Stimulated activated CD8-positive, alpha-beta memory T cell treated with anti-CD3 and anti-CD28 coated beads, Interleukin-15, amount 100 ng/mL, for 24 hours (primary cell): ENCODE data around the gene CPA1.

Experiments
- DNase-seq: peaks from one replicate; pipeline ENCODE4 v3.0.0-alpha.2; 2020; ENCODE audit warnings: low read depth

The CPA1 gene

GRCh38 chr7:130394421-130395195 lies 14.3 kb downstream of the CPA1 start:
- no peak for DNase-seq

DNA sequence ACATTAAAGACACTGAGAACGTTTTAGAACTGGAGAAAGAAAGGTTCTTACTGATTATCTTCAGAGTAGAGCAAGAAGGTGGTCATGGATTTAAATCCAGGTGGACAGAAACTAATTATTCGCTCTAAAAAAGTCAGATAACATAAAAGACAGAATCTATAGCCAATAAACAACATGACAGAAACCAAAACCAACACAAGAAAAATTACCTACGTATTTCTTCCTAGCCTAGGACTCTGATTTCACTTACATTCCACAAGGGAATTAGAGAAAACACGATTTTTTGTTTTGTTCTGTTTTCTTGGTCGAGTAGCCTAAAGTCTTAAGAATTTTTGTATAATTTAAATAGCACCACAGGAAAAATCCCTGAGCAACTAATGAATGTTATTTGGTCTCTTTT lies 15.1 kb downstream of the CPA1 start:
- no peak for DNase-seq

GRCh38 chr7:130396109-130396508 lies 15.8 kb downstream of the CPA1 start:
- DNase-seq: no peak

GRCh38 chr7:130397051-130397757 lies 16.9 kb downstream of the CPA1 start:
- no peak for DNase-seq

GRCh38 chr7:130397758-130398073 lies 17.4 kb downstream of the CPA1 start:
- no peak for DNase-seq

DNA sequence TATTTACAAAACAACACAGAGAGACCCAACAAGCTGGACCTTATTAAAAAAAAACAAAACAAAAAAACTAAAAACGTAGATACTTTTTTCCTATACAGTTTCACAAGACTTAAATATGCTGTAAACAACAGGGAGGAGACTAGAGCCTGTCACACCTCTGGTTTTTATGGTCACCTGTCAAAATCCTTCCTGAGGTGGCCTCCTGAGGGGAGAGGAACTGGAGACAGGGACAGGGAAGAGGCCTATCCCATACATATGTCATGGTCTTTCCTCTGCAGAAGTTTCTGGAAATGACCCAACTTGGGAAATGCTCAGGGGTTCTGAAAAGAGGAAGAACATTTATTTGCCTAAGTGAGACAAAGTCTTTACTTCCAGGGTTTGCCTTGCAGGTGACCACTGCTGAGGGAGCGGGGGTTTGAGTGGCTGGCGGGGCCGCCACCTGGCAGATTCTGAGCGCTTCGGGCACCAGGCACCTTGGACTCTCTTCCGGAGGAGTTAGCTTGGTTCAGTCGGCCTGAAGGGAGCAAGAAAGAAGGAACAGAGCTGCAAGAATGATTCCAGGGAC lies 18.3 kb downstream of the CPA1 start:
- no peak for DNase-seq

- DNase-seq: no peak
Observed at GRCh38 chr7:130400120-130400572, 19.9 kb downstream of the CPA1 start.

GRCh38 chr7:130401101-130401500 lies 20.8 kb downstream of the CPA1 start:
- DNase-seq: no peak

GRCh38 chr7:130401578-130401977 lies 21.3 kb downstream of the CPA1 start:
- no peak for DNase-seq

- no peak for DNase-seq
Observed at GRCh38 chr7:130405003-130405402, 24.7 kb downstream of the CPA1 start.

DNA sequence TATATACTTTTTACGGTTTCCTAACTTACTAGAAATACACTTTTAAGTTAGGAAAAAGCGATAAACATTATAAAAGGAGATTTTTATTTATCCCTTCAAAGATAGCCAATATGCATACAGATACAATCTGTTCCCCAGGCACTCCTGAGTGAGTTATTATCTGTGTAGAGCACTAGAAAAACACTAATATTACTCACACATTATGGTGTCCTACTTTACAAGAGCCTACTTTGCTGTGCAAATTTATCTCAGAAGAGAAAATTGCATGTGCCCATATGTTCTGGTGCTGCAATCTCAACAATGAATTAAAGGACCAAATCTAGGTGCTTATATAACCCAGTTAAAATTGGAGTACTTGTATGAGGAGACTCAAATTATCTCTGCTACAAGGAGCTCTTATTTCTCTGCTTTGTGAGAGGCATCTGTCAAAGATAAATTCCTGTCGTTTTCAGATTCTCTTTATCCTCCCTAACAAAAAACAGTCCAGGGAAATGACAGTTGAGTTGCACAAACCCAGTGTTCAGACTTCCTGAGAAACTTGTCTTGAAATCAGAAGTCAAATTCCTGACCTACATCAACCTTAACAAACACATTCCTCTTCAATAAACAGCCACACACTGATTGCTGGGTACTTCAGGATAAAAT lies 28.9 kb downstream of the CPA1 start:
- DNase-seq: no peak

GRCh38 chr7:130409712-130410072 lies 29.4 kb downstream of the CPA1 start:
- DNase-seq: no peak

DNA sequence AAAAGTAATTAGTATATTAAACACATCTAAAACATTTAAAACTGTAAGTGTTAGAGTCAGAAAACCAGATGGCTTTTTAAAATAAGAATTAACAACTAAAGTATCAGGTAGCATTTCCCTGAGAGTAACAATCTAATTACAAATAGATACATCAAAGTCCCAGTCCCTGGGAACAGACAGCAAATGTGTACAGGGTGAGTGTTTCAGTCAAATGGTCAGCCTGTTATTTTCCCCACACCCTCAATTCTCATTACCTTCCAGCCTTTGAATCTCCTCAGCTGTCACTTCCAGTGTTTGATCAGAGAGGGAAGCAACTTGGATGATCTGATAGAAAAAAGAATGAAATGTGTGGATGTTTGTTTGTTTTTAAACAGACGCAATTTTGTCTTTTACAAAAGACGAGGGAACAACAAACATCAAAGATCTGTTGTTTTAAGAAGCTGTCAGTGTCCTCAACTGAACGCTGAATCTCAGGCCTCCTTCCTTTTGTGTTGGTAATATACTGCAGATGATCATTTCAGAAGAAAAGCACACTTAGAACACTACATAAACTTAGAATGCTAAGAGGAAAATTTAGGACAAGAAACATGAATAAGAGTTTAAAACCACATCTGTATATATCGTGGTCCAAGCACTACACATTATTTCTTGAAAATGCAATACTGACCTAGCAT lies 30.7 kb downstream of the CPA1 start:
- no peak for DNase-seq

DNA sequence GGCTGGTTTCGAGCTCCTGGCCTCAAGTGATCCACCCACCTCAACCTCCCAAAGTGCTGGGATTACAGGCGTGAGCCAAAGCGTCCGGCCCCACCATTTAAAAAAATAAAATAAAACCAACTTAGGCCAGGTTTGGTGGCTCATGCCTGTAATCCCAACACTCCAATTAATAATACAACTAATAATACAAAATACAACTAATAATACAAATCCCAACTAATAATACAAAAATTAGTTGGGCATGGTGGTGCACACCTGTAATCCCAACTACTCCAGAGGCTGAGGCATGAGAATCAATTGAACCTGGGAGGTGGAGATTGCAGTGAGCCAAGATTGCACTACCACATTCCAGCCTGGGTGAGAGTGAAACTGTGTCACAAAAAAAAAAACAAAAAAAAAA lies 32.9 kb downstream of the CPA1 start:
- DNase-seq: no peak

DNA sequence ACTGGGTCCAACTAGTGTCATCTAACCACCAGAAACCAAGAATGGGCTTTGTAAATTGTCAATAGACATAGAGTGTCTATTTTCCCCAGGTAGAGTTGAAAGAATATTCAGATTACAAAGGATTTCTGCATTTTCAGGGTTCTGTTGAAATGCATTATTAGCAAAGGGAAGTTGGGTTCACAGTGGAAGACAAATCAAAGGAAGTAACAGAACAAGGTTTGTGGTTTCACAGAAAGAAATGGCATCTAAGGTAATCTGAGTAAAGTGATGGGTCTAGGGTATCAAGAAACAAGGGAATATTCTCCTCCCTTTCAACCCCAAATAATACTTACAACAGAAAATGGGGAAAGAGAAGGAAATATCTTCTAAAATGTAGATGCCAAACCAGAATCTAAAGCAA lies 34.7 kb downstream of the CPA1 start:
- DNase-seq: no peak

DNA sequence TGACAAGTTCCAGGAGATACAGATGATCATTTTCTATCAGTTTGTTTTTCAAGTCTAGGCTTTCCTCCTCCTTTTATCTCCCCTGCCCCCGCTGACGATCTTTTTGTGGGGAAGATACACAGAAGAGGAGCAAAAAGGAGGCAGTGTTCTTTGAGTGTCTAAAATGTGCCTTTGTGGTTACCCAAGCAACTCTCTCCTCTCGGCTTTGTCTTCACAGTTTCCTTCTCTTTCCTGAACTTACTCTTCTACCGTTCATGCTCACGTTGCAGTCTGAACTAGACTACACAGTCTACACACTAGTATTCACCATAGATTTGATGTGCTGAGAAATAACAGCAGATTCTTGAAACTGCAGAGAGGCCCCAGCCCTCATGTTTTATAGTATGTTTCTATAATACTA lies 36.9 kb downstream of the CPA1 start:
- DNase-seq: no peak

DNA sequence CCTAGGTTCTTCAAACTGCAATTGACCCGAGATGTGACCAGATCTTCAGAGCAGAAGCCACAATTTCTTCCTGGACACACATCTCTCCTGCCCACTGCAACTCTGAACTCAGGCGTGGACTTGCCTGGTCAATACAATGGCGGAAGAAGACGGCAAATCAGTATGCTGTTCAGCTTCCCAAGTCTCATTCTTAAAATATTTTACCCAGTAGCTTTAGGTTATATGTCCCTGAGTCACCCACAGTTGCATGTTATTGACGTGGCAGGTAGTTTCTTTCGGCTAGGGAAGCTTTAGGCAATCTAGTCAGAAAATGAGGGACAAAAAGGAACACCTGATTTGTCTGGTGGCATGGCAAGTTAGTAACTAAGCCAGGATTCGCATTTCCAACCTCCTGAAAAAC lies 38.0 kb downstream of the CPA1 start:
- DNase-seq: no peak

DNA sequence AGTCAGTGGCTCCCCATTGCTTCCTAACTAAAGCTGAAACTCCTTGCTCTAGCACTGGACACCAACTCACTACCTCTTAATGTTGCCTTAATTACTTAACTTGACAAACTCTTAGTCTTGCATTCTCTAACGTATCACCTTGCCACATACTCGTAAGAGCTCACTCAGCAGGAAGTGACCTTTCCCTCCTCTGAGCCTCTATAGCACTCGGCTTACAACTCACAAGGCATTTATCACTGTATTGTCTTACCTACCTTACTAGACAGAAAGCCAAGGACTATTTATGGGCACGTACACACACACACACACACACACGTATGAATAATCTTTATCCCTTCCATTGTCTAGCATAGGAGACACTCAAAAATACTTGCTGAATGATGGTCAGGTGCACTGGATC lies 39.4 kb downstream of the CPA1 start:
- DNase-seq: no peak

DNA sequence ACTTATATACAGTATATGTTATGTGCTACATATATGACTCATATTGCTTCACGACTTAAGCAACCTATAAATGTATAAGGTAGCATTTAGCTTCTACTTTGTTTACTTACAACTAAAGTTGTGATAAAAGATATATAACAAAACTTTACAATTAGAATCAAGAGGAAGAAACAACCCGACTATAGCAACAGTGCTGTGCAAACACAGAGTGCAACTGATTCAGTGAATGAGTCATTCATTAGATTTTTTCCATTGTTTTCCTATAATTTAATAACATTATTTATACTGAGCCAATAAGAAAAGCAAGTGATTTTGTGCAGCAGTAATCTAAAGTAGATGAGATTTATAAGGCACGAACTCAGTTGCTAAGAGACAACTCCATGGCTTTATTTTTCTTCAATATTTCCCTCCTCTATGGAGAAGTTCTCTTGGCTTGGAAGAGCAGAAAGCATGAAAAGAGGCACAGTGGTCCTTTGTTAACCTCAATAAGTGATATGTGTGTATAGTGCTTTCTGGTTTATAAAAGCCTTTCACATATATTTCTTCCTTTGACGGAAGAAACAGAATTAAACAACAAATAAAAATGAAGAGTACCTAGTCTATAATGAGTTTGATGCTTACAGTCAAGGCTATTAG lies 40.8 kb downstream of the CPA1 start:
- no peak for DNase-seq

GRCh38 chr7:130421684-130422083 lies 41.4 kb downstream of the CPA1 start:
- DNase-seq: no peak

GRCh38 chr7:130423501-130424037 lies 43.3 kb downstream of the CPA1 start:
- no peak for DNase-seq

DNA sequence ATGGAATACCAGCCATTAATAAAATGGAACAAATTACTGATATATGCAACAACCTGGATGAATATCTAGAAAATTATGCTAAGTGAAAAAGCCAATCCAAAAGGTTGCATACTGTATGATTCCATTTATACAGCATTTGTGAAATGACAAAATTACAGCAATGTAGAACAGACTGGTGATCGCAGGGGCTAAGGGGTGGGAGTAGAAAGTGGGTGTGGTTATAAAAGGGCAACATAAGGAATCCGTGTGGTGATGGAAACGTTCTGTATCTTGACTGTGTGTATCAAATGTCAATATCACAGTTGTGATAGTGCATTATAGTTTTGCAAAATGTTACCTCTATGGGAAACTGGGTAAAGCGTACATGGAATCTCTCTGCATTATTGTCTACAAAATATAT lies 45.5 kb downstream of the CPA1 start:
- DNase-seq: no peak
